ENCODE measurements around the gene IGF2BP3.
A peak's percentile ranks its signal among the peaks of the same experiment; 100 is the strongest.

IGF2BP3 gene

DNA sequence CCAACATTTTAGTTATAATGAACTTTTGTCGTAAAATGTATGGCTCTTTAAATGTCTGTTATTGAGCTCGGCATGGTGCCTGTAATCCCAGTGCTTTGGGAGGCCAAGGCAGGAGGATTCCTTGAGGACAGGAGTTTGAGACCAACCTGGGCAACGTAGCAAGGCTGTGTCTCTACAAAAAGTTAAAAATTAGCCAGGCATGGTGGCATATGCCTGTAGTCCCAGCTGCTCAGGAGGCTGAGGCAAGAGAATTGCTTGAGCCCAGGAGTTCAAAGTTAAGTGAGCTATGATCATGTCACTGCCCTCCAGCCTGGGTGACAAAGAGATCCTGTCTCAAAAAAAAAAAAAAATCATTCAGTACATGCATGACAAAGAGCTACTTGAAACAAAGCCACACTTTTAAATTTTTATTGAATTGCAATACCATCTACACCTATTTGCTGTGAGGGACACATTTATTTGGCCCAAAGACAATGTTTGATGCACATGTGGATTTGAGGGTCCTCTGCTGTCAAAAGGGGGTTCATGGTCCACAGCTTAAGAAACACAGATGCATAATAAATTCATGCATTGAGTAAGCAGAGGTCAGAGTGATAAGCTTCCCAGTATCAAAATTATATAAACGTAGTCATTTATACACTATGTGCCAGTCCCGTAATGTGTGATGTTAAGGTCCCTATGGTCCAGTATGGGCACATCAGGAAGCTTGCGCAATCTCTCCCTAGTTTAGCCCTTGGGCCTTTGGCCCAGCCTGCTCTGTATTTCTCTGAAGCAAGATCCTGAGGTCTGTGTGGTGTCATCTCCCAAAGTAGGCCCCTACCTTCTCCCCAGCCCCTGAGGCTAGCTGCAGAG, 175.5 kb downstream of the IGF2BP3 start:
- no peak for DNase-seq (ENCODE audit: low spot score)

DNA sequence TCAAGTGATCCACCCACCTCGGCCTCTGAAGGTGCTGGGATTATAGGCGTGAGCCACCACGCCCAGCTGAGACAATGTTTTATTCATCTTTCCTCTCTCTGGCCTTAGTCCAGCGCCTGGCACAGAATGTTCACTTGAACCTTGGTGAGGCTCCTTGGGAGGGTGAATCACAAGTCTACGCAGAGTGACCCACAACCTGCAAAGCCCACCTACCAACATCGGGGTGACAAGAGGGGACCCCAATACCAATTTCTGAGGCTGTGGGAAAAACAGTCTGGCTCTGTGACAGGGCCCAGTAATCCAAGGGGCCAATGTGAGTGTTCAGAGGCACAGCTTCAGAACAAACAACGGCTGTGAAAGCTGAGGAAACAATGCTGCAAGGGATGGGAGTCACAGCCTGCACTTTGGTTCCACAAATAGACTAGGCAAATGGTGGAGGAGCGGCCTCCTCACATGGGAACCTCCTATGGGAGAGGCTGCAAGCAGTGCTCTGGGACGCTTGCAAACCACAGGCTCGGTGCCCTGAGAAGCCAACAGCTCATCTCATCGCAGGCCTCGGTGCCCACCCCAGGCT, 176.7 kb downstream of the IGF2BP3 start:
- DNase-seq (ENCODE audit: low spot score) = no peak

DNA sequence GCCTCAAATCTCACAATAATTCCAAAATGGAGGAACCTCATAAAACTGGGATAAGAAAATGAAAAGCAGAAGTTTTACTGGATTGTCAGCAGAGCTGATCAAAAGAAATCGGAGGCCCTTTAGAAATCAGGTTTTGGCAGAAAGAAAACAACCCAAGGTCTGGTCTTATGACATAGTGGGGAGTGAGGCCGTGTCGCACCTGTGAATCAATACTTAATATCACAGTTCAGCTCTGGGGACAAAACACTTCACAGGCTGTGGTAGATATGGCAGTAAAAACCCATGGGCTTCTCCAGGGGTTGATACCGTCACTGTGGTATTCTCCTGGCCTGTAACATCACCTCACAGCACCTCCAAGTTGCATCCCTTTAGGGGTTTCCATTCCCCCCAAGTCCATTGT, 177.7 kb downstream of the IGF2BP3 start:
- DNase-seq (ENCODE audit: low spot score) = no peak

DNA sequence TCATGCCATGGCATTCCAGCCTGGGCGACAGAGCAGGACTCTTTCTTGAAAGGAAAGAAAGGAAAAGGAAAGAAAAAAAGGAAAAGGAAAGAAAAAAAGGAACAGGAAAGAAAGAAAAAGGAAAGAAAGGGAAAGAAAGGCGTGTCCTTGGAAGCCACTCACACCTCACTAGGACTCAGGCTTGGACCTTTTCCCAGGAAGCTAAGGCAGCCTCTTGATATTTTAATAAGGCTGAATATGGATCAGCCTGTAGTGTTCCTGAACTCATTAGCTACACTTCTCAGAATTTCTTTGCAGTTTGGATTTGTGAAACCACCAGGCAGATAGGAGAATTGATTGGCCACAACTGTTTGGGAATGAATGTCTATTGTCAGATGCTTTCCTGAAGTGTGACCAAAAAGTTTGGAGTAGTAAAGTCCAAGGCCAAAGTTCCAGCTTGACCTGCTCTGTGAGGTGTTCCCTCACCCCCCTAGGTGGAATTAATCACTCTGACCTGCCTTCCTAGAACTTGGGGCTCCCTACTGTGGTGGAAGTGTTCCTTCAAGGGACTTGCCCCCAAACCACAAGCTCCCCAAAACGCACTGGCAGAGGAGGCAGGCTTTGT, 178.2 kb downstream of the IGF2BP3 start:
- DNase-seq (ENCODE audit: low spot score) = no peak

DNA sequence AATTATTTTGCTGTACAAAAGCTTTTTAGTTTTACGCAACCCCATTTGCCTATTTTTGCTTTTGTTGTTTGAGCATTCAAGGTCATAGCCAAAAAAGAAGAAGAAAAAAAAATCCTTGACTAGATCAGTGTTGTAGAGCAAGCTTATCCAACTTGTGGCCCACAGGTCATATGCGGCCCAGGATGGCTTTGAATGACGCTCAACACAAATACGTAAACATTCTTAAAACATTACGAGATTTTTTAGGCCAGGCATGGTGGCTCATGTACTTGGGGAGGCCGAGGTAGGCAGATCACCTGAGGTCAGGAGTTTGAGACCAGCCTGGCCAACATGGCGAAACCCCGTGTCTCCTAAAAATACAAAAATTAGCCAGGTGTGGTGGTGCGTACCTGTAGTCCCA, 179.3 kb downstream of the IGF2BP3 start:
- DNase-seq (ENCODE audit: low spot score) = no peak

DNA sequence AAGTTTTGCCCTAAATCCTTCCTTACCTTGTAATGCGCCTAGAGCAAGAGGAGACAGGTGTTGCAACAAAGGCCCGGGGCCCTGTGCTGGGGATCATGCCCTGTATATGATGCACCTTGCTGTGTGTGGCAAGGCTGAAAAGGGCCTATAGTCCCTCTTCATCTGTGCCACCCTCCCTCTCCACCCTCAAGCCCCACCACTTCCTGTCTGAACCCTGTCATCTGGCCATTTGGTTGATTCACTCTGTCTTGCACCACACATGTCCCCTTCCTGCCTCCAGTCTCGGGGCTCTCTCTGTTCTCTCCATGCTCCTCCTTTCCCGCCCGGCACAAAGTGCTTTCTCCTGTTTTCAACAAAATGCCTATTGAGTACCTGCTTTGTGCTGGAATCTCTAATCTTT, 182.7 kb downstream of the IGF2BP3 start:
- no peak for DNase-seq (ENCODE audit: low spot score)

DNA sequence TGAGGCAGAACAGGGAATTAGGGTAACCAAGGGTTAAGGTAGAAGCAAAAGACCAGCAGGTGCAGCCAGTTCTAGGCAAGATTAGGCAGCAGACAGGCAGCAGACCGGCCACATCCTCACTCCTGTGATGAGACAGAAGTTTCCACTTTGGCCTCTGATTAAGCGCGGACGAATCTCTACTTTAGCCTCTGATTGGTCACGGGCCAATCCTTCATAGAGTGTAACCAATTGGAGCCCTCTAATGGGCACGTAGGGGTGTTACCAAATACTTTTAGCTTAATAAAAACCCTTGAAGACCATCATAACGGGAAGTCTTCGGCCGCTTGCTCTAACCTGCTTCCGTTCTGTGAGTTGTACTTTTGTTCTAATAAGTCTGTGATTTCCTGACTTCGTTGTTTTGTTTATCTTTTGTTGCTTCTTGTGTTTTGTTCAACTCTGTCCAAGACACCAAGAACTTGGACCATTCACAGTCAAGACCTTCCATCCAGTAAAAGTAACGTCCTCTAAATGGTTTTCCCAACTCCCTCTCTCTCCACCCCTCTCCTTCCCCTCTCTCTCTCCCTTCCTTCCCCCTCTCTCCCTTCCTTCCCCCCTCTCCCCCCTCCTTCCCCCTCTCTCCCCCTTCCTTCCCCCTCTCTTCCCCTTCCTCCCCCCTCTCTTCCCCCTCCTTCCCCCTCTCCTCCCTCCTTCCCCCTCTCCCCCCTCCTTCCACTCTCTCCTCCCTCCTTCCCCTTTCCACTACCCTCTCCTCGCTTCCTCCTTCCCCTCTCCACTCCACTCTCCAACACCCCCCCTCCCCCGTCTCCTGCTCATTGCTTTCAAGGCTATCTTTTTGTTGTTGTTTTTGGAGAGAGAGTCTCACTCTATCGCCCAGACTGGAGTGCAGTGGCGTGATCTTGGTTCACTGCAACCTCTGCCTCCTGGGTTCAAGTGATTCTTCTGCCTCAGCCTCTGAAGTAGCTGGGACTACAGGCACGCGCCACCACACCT, 184.3 kb downstream of the IGF2BP3 start:
- DNase-seq (ENCODE audit: low spot score) = no peak

DNA sequence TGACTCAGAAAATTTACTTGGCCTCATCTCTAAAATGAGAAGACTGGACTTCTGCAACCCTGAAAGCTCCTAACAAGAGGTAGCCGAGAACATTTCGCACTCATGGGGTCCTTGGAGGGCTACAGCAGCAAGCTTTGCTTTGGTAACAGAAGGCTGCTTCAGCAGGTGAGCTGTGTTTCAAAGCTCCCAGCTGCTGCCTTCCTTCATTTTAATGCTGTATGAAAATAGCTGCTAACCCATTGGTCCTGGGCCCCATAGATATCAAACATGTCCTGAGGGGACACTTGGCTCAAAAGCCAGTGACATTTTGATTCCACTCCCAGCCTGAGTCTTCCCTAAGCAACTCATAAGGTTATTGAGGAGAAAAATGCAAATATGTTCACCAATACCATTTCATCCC, 185.4 kb downstream of the IGF2BP3 start:
- DNase-seq (ENCODE audit: low spot score) = no peak

DNA sequence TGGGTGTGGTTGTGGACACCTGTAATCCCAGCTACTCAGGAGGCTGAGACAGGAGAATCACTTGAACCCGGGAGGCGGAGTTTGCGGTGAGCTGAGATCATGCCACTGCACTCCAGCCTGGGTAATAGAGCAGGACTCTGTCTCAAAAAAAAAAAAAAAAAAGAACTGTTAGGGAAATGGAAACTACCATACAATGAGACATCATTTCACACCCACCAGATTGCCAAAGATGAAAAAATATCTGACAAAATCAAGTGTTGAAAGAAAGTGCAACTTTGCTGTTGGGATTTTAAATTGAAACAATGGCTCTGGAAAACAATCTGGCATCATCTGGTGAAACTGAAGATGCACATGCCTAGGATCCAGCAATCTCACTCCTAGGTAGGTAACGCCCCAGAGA, 187.2 kb downstream of the IGF2BP3 start:
- no peak for DNase-seq (ENCODE audit: low spot score)

DNA sequence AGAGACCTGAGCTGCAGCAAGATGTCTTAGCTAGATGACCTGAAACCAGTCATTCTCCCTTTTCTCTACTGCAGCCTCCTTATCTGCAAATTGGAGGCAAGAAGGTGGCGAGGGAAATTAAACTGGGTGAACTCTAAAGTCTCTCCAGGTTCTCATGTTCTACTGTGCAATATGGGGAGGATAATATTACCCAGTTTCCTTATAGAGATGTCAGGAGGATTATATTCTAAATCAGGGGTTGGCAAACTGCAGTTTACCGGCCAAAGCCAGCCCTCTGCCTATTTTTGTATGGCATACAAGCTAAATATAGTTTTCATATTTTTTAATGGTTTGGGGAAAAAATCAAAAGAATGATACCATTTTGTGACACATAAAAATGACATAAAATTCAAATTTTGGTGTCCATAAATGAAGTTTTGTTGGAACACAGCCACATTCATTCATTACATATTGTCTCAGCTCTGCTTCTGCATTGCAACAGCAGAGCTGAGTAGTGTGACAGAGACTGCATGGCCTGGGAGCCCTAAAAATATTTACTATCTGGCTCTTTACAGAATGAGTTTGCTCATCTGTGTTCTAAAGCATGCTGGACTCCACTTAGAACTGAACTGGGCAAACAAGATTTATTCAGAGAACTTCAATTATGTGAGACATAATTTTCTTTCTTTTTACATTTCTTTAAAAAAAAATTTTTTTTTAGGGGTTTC, 190.3 kb downstream of the IGF2BP3 start:
- no peak for DNase-seq (ENCODE audit: low spot score)

DNA sequence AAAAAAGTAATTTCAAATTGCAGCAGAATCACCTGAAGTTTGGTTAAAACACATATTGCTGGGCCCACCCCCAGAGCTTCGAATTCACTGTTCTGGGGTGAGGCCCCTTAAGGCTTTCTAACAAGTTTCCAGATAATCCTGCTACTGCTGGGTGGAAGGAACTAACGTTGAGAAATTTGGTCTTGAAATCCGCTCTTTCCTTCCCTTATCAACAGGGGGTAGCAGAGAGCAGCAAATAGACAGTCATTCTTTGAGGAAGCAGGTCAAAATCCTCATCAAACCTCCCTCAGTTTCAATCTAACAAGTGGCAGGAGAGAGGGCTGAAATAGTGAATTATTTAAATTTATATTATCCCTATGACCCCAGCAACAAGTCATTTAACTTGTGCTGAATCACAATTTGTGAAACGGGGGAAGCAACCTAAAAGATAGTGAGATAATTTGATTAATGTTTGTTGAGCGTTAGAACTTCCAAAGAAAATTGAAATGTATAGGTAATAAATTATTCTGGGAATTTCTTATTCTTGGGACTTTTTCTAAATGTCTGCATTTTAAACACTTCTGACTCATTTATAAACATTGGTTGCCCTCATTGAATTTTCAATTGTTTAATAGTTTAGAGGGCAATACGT, 192.8 kb downstream of the IGF2BP3 start:
- peak; percentile 24 for DNase-seq (ENCODE audit: low spot score)

DNA sequence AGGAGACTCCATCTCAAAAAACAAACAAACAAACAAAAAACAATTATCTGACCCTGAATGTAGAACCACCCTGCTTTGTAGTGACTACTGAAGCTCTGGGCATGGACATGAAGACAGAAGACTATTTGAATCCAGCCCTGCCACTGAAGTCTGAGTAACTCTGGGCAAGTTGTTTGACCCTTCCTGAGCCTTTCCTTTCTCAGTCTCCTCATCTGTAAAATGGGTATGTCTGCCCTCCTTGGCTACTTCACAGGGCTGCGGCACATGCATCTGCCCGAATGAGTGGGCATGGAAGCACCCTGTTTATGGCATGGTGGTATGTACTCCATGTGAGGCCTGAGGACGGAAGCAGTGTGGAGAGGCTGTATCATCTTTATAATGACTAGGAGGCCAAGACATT, 193.3 kb downstream of the IGF2BP3 start:
- DNase-seq (ENCODE audit: low spot score) = no peak

DNA sequence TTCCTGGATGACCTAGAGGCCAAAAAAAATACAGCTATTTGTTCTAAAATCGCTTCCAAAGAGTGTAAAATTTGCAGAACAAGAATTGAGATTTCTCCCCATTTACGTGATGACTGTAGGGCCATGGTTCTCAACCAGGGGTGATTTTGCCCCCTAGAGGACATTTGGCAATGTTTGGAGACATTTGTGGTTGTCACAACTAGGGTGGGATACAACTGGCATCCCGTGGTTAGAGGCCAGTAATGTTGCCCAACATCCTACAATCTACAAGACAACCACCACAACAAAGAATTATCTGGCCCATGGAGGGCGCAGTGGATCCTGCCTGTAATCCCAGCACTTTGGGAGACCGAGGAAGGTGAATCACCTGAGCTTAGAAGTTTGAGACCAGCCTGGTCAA, 193.9 kb downstream of the IGF2BP3 start:
- no peak for DNase-seq (ENCODE audit: low spot score)

DNA sequence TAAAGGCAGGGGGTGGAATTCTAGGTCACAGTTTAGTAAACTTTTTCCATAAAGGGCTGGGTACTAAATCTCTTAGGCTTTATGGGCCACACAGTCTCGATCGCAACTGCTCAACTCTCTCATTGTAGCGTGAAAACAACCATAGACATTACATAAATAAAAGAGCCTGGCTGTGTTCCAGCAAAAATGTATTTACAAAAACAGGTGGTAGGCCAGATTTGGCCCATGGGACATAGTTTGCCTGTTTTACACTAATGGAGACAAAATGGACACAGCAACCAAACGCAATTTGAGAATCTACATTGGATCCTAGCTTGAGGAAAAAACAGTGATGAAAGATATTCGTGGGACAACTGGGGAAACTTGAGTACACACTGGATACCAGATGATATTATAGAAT, 194.4 kb downstream of the IGF2BP3 start:
- no peak for DNase-seq (ENCODE audit: low spot score)

DNA sequence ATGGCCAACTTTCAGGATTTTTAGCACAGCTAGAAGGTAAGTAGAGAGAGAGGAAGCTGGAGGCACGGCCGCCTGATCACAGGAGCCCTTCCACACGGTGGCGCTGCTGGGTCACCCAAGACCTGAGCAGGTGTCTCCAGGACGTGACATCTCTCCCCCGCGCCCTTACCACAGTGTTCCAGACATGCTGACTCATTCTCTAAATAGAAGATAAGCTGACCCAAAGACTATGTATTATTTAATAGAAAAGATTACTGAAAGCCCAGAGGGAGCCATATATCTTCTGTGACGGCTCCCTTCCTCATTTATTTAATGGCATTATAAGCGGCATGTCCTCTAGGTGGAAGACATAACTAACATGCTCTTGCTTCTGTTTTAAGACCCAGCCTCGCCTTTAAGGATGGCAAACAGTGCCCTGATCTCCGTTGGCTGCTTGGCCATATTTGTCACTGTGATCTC, 197.1 kb downstream of the IGF2BP3 start:
- no peak for DNase-seq (ENCODE audit: low spot score)

DNA sequence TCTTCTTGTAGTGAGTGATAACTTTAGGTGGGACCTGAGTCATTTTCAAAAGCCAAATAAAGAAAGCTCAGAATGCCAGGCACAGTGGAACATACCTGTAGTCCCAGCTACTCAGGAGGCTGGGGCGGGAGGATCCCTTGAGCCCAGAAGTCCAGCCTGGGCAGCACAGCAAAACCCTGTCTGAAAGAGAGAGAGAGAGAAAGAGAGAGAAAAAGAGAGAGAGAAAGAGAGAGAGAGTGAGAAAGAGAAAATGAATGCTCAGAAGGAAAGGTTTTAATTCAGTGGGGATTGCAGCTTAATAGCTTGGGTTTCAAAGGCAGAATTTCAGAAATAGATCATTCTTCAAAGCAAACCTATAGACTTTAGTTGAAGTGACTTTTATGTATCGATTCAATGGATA, 198.0 kb downstream of the IGF2BP3 start:
- no peak for DNase-seq (ENCODE audit: low spot score)

DNA sequence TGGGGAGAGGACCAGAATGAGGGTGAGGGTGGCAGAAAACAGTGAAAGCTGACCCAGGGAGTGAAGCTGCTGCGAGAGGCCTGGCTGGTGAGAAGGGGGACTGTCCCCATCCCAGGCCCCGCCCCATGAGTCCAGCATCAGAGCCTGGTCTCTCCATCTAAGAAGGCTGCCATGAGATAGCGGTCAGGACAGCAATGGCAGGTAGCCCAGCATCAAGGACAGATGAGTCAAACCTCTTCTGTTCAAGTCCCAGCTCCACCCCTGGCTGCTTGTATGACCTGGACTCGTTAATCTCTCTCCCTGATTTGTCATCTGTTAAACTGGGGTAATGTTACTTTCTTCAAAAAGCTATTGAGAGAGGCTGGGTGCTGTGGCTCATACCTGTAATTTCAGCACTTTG, 201.5 kb downstream of the IGF2BP3 start:
- DNase-seq (ENCODE audit: low spot score) = no peak

DNA sequence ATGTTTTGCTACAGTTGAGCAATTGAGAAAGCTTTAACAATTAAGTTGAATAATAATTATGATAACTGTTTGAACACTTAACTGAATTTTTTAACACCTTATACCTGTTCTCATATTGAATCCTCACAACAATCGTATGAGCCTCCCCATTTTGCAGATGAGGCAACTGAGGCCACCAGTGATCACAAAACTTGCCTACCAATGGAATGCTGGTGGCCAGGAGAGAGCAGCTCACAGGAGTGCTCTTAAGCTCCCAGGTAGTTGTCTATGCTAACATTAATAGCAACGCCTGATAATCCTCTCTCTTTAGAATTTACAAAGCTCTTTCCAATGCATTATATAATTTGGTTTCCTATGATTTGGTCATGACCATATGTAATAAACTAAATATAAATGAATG, 202.1 kb downstream of the IGF2BP3 start:
- DNase-seq (ENCODE audit: low spot score) = no peak

DNA sequence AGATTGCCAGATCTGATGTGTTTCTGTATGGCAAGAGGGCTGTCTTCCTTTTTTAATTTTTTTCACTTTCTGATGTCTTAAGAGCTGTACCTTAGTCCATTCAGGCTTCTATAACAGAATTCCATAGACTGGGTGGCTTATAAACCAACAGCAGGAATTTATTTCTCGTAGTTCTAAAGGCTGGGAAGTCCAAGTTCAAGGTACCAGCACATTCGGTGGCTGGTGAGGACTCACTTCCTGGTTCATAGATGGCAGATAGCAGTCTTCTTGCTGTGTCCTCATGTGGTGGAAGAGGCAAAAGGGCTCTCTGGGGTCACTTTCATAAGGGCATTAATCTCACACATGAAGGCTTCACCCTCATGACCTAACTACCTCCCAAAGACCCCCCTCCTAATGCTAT, 202.9 kb downstream of the IGF2BP3 start:
- DNase-seq (ENCODE audit: low spot score) = no peak

DNA sequence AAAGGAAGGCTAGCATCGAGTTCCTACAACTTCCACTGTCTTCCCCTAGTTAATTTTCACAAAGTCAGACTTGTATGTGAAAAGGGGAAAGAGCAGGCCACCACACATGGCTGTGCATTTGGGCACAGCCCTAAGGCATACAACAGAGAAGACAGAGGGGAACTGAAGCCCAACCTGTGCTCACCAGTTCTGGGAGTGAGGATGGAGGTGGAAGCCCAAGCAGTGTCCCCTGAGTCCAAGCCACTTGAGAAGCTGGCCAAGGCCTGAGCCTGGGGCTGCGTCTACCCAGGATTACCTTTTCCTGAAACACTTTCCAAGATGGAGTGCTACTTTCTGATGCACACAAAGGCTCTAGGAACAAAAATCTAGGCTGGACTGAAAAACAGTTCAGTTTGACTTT, 203.4 kb downstream of the IGF2BP3 start:
- DNase-seq (ENCODE audit: low spot score) = no peak

DNA sequence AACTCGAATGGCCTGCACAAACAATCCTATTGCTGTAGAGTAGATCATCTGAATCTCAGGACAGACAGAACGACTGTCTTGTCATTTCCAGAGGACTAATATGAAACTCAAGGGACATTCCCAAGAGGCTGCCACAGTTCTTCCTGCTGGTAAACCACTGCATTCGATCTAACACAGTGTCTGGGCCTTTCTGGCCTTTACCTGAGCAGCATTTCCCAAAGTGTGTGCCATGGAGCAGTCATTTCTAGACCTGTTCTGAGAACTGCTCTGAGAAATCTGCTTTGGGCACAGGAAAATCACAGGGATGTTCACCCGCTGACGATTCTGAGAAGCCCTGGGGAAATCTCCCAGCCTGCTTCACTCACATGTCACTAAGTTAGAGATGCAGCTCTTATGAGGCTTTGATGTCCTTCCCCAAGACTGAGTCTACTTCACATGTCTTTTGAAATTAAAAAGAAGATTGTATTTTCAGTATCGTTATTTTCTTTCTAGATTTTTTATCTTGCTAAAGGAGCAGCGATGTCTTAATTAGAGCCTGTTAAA, 205.3 kb downstream of the IGF2BP3 start:
- no peak for DNase-seq (ENCODE audit: low spot score)

Measured in putamen (tissue), 1 donor.